GM18907 (cell line): Measurements from ENCODE around the gene USP7.
"Not testable (repeated sequence)": the region's sequence is repeated elsewhere in the genome, so short reads cannot be mapped to it uniquely, and the experiment has no call there.

Experiments
- ATAC-seq: cut with Tn5 transposase; IDR thresholded peaks from one replicate; pipeline ENCODE4 v1.9.1; 2021; ENCODE audit warnings: mild to moderate bottlenecking, moderate library complexity; ENCODE audit not compliant: unreplicated experiment

USP7 gene

GRCh38 chr16:8928467-8928957, 35.2 kb downstream of the USP7 start:
- peak; percentile 51 for ATAC-seq

DNA sequence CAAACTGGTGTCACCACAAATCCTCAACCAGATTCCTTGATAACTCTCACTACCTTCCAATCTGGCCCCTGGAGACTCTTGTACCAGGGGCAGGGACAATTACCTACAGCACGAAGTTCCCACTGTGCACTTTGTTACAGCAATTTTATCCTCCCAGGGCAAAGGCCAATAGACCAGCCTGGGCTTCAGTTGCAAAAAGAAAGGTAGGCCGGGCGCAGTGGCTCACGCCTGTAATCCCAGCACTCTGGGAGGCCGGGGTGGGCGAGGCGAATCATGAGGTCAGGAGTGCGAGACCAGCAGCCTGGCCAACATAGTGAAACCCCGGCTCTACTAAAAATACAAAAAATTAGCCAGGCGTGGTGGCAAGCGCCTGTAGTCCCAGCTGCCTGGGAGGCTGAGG, 36.9 kb downstream of the USP7 start:
- ATAC-seq = no peak

GRCh38 chr16:8925455-8925854, 38.3 kb downstream of the USP7 start:
- ATAC-seq = no peak

DNA sequence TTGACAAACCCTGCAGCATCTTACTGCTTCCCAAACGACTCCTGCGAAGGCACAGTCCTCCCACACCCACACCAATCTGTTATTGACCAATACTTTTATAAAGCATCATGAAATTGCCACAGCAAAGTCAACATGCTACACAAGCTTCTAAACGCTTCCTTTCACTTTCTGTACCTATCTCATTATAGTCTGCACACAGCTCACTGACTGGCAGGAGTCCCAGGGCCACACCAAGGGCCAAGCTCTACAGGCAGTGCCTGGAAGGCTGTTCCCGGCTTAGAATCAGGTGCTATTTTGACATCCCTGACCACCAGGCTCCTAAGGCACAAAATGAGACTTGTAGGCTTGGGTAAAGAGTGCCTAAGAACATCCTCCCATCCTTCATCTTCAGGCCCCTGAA, 39.5 kb downstream of the USP7 start:
- ATAC-seq = no peak

GRCh38 chr16:8923199-8923598, 40.5 kb downstream of the USP7 start:
- ATAC-seq = no peak

GRCh38 chr16:8921347-8921984, 42.2 kb downstream of the USP7 start:
- no peak for ATAC-seq

DNA sequence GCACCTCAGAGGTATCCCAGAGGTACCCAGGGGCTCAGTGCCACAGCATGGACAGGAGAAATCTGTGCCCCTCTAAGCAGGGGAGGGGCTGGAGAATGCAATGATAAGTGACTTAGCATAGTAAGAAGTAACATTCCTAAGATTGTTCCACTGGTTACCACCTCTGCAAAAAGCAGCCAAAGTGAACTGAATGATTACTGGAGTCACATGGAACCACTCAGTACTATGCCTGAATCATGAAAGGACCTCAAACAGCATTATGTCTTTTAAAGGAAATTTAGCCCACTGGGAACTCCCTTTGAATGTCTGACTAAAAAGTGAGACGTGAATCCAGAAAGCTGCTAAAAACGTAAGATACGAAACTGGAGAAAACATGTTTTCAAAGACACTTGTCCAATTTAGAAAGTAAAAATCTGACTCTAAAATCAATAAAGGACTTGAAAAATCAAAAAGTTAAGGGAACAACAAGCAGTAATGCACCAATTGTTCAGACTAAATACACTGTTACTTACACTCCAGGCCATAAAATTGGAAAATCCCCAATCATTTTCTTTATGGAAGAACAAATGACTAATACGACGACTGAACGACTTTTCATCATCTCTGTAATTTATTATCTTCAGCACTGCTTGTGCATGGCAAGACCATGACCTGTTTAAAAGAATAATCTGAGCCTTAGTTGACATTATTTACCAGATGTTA, 42.9 kb downstream of the USP7 start:
- no peak for ATAC-seq

DNA sequence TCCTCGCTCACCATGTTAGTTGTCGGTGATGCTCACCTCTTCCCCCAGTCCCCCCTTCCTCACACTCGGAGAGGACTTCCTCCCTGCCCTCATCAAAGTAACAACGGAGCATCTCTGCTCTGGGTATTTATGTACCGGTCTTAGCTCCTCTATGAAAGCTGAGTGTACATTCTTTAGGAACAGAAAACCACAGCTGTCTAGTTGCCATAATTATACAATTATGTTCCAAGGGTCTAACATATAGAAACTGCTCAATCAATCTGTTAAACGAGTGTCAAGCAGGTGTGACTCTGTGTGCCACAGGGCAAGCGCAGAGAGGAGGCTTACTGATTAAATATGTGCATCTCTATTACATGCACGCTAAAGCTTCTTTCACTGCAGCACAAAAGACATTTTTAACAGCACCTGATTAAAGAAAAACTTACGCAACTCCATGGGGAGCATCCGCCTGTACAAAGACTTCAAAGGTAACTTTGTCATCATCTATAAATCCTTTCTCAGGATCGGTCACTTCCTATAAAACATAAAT, 43.7 kb downstream of the USP7 start:
- no peak for ATAC-seq

- no peak for ATAC-seq
Observed at GRCh38 chr16:8919089-8919933, 44.4 kb downstream of the USP7 start.

GRCh38 chr16:8917336-8917735, 46.4 kb downstream of the USP7 start:
- ATAC-seq = not testable (repeated sequence)

DNA sequence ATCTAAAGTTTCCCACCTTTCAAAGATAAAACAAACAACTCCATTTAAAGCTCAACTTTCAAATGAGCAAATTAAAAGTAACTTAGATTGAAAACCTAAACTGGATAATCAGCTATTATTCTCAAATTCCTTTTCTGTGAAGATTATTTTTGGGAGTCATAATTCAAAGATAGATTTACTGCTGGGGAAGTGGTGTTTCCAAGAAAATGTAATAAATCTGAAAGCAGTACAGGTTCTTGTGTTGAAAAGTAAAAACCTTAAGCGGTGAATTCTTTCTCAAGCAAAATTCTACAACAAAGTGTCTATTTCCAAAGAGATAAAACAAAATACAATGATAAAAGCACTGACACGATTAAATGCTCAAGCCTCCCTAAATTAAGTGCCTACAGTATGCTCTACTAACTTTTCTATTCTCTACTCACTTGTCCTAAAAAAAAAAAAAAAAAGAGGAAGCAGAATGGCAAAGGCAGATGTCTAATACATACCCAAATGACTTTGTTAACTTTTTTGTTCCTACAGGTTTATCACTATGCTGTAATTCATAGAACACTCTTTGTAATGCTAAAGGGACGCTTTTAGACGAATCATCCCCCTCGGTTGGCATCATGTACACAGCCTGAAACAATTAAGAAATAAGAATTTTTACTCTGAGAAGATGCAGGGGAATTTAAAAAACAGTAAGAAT, 47.0 kb downstream of the USP7 start:
- ATAC-seq = no peak

GRCh38 chr16:8915722-8916301, 47.9 kb downstream of the USP7 start:
- no peak for ATAC-seq

DNA sequence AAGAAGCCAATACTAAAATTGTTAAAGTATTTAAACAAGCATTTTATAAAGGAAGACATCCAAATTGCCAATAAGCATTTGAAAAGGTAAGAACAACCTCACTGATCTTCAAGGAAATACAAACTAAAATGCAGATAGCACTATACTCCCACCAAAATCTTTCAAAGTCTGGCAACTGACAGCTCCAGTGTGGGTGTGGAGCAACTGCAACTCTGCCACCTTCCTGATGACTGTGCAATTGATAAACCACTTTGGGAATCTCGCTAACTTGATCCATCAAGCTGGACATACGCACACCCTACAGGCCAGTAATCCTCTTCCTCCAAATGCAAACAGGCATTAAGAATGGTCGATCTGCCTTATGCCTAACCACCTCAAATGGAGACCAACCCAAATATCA, 49.6 kb downstream of the USP7 start:
- ATAC-seq = no peak

- ATAC-seq = no peak
Observed at GRCh38 chr16:8912793-8913192, 50.9 kb downstream of the USP7 start.

DNA sequence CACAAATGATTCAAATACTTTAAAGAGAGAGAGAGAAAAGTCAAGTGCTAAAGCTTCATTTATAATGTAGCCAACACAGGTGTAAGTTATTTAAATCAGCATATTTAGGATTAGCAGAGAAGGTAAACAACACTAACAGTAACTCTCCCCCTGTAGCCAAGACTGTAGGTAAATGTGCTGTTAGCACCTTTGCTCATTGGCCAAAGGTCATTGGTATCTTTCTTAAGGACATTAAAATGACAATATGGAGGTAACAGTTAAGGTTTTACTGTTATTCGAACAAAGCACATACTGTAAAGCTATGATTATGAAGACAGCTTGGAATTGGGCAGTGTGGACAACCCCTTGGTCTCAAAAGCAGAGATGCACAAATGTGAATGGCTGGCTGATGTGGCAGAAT, 52.9 kb downstream of the USP7 start:
- no peak for ATAC-seq

GRCh38 chr16:8908810-8909468, 54.8 kb downstream of the USP7 start:
- ATAC-seq = no peak

GRCh38 chr16:8907096-8907495, 56.6 kb downstream of the USP7 start:
- no peak for ATAC-seq

GRCh38 chr16:8905795-8906591, 57.7 kb downstream of the USP7 start:
- no peak for ATAC-seq

- ATAC-seq = no peak
Observed at GRCh38 chr16:8905168-8905762, 58.4 kb downstream of the USP7 start.
